CD4-positive, alpha-beta T cell treated with Interleukin-15 for 1 hour (primary cell): ENCODE measurements around the gene MOB3A.

ENCODE experiments used
- DNase-seq: peaks from one replicate; pipeline ENCODE4 v3.0.0-alpha.2; 2020

The MOB3A gene

GRCh38 chr19:2056837-2057192 lies 39.3 kb downstream of the MOB3A start:
- no peak for DNase-seq

GRCh38 chr19:2055931-2056836 lies 39.9 kb downstream of the MOB3A start:
- no peak for DNase-seq

- DNase-seq: no peak
Measured at GRCh38 chr19:2054763-2055162, 41.4 kb downstream of the MOB3A start.

GRCh38 chr19:2053601-2054389 lies 42.3 kb downstream of the MOB3A start:
- DNase-seq: no peak

GRCh38 chr19:2051773-2052704 lies 44.1 kb downstream of the MOB3A start:
- DNase-seq: peak; percentile 84

GRCh38 chr19:2050991-2051772 lies 44.9 kb downstream of the MOB3A start, which contains the start of gene MKNK2:
Gene MKNK2 (minus strand): TSS chr19:2051244. CDS start chr19:2050851, 393 bp downstream.
- peak; percentile 88 for DNase-seq

GRCh38 chr19:2050349-2050990 lies 45.7 kb downstream of the MOB3A start:
- DNase-seq: no peak

- DNase-seq: peak; percentile 89
Measured at GRCh38 chr19:2049741-2050348, 46.3 kb downstream of the MOB3A start.

- no peak for DNase-seq
Measured at GRCh38 chr19:2048959-2049740, 47.0 kb downstream of the MOB3A start.

GRCh38 chr19:2048104-2048958 lies 47.8 kb downstream of the MOB3A start:
- DNase-seq: no peak

- DNase-seq: peak; percentile 46
Measured at GRCh38 chr19:2047449-2048103, 48.5 kb downstream of the MOB3A start.

GRCh38 chr19:2047076-2047448 lies 49.1 kb downstream of the MOB3A start:
- DNase-seq: no peak

- DNase-seq: no peak
Measured at GRCh38 chr19:2046046-2046907, 49.8 kb downstream of the MOB3A start.

- DNase-seq: no peak
Measured at GRCh38 chr19:2045501-2046045, 50.6 kb downstream of the MOB3A start.

GRCh38 chr19:2044709-2045500 lies 51.2 kb downstream of the MOB3A start:
- no peak for DNase-seq

GRCh38 chr19:2043961-2044708 lies 52.0 kb downstream of the MOB3A start:
- DNase-seq: no peak
